ENCODE data around the gene GTF2I.
"Not testable (repeated sequence)": the region's sequence is repeated elsewhere in the genome, so short reads cannot be mapped to it uniquely, and the experiment has no call there.

GTF2I gene

DNA sequence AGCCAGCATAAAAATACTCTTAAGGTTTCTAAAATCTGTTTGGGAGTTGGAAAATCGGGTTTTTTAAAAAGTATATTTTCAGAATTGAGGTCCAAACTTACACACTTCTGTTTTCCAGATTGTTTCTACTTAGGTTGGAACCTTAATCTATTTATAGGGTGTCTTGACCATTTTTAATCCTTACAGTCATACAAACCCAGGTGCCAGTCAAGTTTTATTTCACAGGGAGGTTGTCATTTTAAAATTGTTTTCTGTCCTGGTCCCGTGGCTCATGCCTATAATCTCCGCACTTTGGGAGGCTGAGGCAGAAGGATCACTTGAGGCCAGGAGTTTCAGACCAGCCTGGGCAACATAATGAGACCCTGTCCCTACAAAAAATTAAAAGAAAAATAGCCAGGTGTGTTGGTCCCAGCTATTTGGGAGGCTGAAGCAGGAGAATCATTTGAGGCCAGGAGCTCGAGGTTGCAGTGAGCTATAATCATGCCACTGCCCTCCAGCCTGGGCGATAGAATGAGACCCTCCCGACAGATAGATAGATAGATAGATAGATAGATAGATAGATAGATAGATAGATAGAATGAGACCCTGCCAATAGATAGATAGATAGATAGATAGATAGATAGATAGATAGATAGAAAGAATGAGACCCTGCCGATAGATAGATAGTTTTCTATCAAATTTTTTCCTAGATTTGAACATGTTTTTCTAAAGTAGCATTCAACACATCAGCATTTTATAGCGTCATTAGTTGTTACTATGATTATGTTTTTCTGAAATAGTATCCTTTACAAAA lies 69.0 kb downstream of the GTF2I start:
- Mint-ChIP-seq H3K4me3 (no peak overlapping the region), H3K27ac (no peak overlapping the region), H3K9me3 (no peaks in the 10 kb centered on the region), H3K27me3 (no peaks in the 10 kb centered on the region), H3K4me1 (peaks cover 9% of the 10 kb centered on the region), H3K36me3 (peaks cover 4% of the 10 kb centered on the region)

DNA sequence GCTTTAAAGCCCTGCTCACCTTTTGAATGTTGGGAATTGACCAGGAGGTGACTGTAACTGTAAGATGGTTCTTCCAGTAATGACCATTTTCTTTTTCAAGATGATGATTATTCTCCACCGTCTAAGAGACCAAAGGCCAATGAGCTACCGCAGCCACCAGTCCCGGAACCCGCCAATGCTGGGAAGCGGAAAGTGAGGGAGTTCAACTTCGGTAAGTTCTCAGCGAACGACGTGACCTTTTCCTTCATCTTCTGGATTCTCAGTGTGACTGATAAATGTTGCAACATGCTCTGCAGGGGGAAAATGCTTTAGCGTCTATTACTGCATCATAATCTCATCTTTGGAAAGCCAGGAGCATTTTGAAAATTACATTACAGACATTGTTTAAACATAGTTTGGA lies 71.2 kb downstream of the GTF2I start:
- H3K4me1 Mint-ChIP-seq, H3K4me3 Mint-ChIP-seq, H3K9me3 Mint-ChIP-seq, H3K36me3 Mint-ChIP-seq, H3K27ac Mint-ChIP-seq, H3K27me3 Mint-ChIP-seq: not testable (repeated sequence)

DNA sequence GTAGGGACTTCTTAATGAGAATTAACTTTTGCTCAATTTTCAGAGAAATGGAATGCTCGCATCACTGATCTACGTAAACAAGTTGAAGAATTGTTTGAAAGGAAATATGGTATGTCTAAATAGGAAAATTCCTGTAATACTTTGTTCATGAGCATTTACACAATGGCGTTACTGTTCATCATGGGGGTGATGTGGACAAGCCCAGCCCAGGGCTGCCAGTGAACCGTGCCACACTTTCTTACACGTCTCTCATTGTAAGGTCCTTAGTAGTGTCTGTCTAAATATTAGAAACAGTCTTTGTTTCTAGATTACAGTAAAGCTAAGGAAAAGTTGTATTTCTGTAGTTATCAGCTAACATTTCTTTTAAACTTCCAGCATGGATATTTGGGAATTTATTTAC lies 72.7 kb downstream of the GTF2I start:
- H3K27me3 Mint-ChIP-seq, H3K36me3 Mint-ChIP-seq, H3K27ac Mint-ChIP-seq, H3K4me3 Mint-ChIP-seq, H3K9me3 Mint-ChIP-seq, H3K4me1 Mint-ChIP-seq: not testable (repeated sequence)

DNA sequence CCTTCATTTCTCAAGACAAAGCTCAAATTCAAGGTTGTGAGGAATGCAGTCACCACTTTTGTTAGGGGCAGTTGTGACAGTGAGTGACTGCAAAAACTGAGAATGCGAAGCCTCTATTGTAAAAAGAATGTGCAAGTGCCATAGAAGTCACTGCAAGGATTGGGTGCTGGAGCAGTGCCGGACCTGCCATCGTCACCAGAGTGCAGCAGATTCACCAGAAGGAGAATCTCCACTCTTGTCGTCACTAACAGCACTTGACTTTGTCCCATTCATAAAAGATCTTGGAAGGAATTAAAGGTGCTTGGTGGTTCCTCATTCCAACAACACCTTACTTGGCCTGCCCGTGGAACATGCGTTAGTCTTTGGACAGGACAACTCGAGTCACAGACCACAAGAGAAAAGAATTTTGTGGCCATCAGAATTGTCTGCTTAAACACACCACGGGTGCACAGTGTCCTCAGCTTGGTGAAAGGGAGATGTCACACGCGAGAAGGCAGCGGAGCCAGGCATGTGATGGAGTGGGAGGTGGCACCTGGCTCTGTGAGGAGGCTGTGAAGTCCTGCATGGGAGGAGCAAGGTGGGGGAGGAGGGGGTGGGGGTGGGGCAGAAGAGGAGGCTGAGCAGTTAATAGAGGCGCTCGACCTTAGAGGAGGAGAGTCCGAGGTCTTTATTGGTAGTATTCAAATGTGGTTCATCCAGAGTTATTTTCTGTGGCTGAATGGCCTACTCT lies 82.6 kb downstream of the GTF2I start:
- H3K4me3 Mint-ChIP-seq, H3K36me3 Mint-ChIP-seq: not testable (repeated sequence)

DNA sequence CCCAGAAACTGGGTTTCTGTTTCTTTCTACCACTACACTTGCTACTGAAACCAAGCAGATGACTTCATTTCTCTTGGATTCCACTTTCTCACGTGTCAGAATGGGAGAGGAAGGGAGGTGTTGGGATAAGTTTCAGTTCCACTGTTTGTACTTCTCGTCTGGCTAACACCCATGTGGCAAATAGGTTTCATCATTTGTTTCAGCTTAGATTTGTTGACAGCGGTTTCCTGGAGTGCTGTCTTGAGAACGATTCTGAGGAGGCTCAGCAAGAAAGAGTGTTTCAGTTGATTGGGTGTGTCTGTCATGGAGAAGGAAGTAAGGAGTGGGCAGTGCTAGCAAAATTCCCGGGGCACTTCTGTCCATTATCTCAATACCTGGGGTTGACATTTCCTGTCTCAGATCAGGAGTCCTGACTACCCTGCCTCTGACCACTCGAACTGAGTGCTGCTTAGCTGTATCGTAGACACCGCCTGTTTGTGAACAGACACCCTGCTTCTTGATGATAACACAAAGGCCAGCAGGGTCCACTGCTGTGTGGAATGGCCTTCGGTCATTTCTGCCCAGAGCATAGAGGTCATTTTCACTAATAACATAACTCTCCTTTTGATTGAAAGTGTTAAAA lies 86.5 kb downstream of the GTF2I start:
- H3K27ac Mint-ChIP-seq, H3K4me1 Mint-ChIP-seq, H3K27me3 Mint-ChIP-seq, H3K4me3 Mint-ChIP-seq, H3K36me3 Mint-ChIP-seq, H3K9me3 Mint-ChIP-seq: not testable (repeated sequence)

More for the DNA sequence above, 82.6 kb downstream of the GTF2I start:
- H3K4me1 Mint-ChIP-seq, H3K9me3 Mint-ChIP-seq, H3K27ac Mint-ChIP-seq, H3K27me3 Mint-ChIP-seq: not testable (repeated sequence)

DNA sequence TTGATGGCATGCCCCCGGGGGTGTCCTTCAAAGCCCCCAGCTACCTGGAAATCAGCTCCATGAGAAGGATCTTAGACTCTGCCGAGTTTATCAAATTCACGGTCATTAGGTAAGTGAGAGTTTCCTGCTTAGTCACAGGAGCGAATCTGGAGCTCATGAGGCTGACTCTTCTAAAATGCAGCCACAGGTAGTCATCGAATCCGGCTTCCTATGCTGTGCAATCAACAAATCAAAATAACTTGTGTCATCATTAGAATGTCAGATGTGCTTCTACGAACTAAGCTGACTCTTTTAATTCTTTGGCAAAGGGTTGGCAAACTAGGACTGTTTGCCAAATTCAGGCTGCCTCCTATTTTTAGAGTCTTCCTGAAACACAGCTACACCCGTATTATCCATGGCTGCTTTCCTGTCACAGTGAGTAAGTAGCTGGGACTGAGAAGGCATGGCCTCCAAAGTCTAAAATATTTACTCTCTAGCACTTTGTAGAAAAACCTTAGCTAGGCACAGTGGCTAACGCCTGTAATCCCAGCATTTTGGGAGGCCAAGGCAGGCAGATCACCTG lies 96.5 kb downstream of the GTF2I start:
- H3K9me3 Mint-ChIP-seq, H3K27me3 Mint-ChIP-seq, H3K4me3 Mint-ChIP-seq, H3K27ac Mint-ChIP-seq, H3K36me3 Mint-ChIP-seq, H3K4me1 Mint-ChIP-seq: not testable (repeated sequence)

DNA sequence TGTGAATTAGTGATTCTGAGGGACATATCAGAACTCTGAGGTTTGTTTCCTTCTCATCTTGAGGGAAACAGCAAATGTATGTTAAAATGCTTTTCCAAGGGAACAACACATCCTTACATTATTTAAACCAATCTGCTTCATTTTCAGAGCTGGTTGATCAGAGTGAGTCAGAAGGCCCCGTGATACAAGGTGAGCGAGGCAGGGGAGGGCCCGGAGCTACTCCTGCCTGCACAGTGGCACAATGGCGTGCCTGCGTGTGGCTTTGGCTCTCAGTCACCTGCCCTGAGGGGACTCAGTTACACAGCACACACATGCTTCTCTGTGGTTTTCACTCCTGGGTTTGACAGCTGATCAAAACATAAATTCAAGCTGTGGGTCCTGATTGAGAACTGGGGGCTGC lies 99.2 kb downstream of the GTF2I start:
- H3K27ac Mint-ChIP-seq, H3K36me3 Mint-ChIP-seq, H3K4me1 Mint-ChIP-seq, H3K4me3 Mint-ChIP-seq, H3K9me3 Mint-ChIP-seq, H3K27me3 Mint-ChIP-seq: not testable (repeated sequence)

DNA sequence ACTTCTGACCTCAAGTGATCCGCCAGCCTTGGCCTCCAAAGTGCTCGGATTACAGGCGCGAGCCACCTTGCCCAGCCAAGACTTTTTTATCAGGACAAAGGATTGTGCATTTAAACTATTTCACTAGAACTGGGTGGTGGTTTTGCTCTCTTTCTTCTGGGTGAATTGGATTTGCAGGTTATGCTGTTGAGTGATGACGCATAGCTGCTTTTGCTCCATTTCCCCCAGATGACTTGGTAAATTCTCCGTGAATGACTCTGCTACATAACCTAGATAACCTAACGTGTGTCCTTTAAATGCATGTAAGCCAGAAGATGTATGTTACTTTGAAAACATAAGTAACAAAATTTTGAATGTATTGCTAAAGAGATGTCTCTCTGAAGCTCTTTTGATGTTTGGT lies 100.8 kb downstream of the GTF2I start:
- H3K27ac Mint-ChIP-seq, H3K36me3 Mint-ChIP-seq, H3K4me1 Mint-ChIP-seq, H3K27me3 Mint-ChIP-seq, H3K4me3 Mint-ChIP-seq, H3K9me3 Mint-ChIP-seq: not testable (repeated sequence)

DNA sequence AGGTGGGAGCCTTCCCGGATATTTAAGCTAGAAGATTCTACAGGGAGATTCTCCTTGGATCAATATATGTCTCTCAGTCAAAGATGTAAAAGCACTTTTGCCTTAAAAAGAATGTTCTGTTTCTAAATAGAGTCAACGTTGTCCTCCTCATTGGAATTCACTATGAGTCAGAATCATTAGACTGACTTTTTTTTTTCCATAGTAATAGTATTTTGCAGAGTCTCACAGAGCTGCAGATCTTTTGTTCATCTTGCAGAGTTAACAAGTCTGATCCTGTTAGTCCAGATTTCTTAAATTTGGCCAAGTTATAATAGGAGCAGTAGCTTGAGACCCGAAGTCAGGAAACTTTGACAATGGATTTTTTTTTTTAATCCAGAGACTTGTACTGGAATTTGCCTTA lies 101.5 kb downstream of the GTF2I start:
- H3K27ac Mint-ChIP-seq, H3K9me3 Mint-ChIP-seq, H3K4me1 Mint-ChIP-seq, H3K27me3 Mint-ChIP-seq, H3K4me3 Mint-ChIP-seq, H3K36me3 Mint-ChIP-seq: not testable (repeated sequence)

DNA sequence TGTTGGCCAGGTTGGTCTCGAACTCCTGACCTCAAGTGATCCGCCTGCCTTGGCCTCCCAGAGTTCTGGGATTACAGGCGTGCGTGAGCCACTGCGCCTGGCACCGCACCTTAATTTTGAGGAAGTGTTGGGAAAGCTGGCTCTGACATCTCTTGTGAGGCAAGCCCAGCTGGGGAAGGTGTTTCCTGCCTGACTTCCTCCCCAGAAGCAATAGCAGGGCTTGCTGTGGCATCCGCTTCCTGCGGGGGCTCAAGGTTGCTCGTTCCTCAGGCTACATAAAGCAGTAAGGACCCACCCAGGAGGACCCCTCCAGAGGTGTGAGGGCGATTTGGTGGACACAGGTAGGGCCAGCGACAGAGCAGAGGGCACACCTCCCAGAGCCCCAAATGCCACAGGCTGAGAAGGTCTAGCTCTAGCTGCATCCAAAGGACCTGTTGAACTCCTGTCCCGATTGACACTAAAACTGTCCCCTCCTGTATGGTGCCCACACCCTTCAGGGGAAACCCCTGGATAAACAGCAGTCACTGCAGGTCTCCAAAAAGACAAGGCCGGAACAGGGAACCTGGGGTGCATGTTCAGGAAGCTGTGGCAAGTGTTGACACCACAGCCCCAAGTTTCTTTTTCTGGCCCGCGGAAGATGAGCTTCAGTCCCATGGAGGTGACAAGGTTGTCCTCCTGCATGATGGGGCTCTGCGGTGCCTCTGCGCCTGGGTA lies 107.8 kb downstream of the GTF2I start:
- not testable (repeated sequence) for H3K4me3 Mint-ChIP-seq, H3K9me3 Mint-ChIP-seq, H3K27ac Mint-ChIP-seq, H3K27me3 Mint-ChIP-seq, H3K4me1 Mint-ChIP-seq, H3K36me3 Mint-ChIP-seq

DNA sequence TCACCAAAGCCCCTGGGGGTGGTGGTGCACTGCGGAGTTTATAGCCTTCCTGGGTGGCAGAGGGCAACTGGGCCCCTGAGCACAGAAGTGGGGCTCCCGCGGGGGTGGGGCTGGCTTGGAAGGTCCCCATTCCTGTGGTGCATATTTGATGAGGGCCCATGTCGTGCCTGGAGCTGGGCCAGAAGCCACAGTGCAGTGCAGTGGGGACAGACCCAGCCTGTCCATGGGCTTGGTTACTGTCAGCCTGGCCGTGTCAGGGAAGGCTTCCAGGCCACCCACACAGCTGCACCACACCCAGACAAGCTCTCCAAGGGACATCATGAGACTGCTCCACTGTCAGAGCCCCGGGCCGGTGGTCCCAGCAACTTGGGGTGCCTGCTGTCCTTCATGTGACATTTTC lies 109.0 kb downstream of the GTF2I start:
- not testable (repeated sequence) for H3K36me3 Mint-ChIP-seq, H3K27me3 Mint-ChIP-seq, H3K27ac Mint-ChIP-seq, H3K9me3 Mint-ChIP-seq, H3K4me1 Mint-ChIP-seq, H3K4me3 Mint-ChIP-seq

DNA sequence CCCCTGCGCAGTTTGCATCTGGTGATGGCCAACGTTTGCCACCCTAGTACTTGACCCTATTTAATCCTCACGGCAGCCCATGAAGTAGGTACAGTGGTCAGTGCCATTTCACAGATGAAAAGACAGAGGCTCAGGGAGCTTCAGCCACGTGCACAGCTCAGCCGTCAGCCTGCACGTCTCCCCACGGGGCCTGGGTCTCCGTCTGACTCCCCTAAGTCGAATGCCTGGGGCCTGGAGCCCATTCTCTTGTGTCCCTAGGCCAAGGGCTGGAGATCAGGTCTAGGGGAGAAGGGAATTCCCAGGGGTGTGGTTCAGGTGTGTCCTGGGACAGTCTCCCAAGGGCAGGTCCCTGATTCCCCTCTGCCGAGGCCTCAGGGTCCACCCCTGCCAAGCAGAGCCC lies 109.5 kb downstream of the GTF2I start:
- H3K4me1 Mint-ChIP-seq, H3K27me3 Mint-ChIP-seq, H3K27ac Mint-ChIP-seq, H3K36me3 Mint-ChIP-seq, H3K4me3 Mint-ChIP-seq, H3K9me3 Mint-ChIP-seq: not testable (repeated sequence)

DNA sequence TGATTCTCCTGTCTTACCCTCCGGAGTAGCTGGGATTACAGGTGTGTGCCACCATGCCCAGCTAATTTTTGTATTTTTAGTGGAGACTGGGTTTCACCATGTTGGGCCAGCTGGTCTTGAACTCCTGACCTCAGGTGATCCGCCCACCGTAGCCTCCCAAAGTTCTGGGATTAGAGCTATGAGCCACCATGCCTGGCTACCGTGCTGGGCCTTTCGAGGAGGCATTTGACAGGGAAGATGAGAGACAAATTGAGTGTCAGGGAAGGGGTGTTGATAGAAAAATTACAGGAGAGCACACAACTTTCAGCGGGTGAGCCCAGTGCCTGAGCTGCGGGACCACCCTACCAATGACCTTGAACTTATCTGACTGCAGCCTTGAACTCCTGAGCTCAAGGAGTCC lies 112.5 kb downstream of the GTF2I start:
- H3K4me3 Mint-ChIP-seq, H3K27me3 Mint-ChIP-seq, H3K4me1 Mint-ChIP-seq, H3K36me3 Mint-ChIP-seq, H3K27ac Mint-ChIP-seq, H3K9me3 Mint-ChIP-seq: not testable (repeated sequence)

DNA sequence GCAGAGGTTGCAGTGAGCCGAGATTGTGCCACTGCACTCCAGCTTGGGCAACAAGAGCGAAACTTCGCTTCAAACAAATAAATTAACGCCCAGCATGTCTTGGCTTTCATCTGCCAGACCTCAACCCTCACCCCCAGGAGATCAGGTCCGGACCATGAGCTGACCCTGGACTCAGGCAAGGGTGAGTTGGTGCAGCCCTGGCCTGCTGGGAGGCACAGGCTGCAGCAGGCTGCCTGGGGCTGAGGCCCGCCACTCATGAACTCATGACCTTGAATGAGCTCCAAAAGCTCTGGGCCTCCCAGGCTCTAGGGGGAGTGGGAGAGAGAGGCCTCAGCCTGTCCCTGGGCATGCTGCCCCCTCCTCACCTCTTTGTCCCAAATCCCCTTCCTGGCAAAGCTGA lies 114.6 kb downstream of the GTF2I start:
- not testable (repeated sequence) for H3K4me3 Mint-ChIP-seq, H3K4me1 Mint-ChIP-seq, H3K36me3 Mint-ChIP-seq, H3K27ac Mint-ChIP-seq, H3K9me3 Mint-ChIP-seq, H3K27me3 Mint-ChIP-seq

DNA sequence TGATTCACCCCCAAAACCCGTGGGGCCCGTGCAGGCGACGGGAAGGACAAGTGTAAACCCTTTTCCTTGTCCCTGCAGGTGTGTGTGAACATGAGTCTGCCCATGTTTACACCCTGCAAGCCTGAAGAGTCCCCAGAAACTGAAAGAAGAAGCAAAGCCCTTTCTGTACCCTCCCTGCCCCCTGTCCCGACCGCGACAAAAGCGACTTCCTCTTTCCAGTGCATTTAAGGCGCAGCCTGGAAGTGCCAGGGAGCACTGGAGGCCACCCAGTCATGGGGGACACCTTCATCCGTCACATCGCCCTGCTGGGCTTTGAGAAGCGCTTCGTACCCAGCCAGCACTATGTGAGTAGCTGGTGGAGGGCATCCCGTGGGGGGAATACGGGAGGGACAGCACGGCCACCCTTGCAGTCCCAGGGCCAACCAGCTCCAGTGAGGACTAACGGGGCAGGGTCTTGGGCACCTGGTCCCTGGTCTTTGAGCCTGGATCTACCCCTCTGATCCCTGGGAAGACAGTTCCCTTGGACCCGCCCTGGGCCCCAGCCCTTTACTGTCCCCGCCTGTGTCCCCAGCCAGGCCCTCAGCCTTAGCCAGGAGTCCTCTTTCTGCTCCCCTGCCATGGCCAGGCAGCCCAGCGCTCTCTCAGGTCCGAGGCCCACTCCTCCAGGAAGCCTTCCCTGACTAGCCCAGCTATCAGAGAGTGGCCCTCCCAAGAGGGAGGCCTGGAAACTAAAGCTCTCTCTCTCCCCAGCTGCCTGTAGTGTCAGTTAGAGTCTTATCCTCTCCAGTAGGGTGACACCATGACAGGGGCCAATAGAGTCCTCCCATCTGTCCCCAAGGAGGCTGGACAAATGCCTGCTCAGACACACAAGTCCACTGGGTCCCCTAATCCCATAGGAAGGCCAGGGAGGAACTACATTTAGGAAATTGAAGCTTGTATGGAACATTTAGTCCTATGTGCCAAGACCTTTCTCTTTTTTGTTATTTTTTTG lies 116.5 kb downstream of the GTF2I start, which contains the start of gene NCF1:
Gene NCF1 (plus strand): TSS at position 252 of the 991 bp plus-strand sequence. CDS start 21 bp downstream, at position 273.
- H3K9me3 Mint-ChIP-seq, H3K27me3 Mint-ChIP-seq, H3K27ac Mint-ChIP-seq, H3K4me3 Mint-ChIP-seq, H3K4me1 Mint-ChIP-seq, H3K36me3 Mint-ChIP-seq: not testable (repeated sequence)

All from activated naive CD4-positive, alpha-beta T cell treated with anti-CD3 and anti-CD28 coated beads, Interleukin-2, amount 50 U/mL, for 24 hours (primary cell).